Liver (tissue), 9 donors: ENCODE results near the gene GRIFIN. TPM values are rescaled to one million over a fixed set of nuclear protein-coding genes. Genes with fewer than 3 reads are reported as not detected.

Experiments
- DNase-seq: peaks from one replicate; pipeline ENCODE4 v3.0.0-alpha.2; 2017; ENCODE audit warnings: low spot score
- H3K27ac ChIP-seq, 2 donors: one replicate each; pipeline ENCODE4 v1.7.0; 2013; ENCODE audit warnings: inconsistent platforms in 2 of 2, low read length in 2 of 2, control low read depth in 1 of 2, low read depth in 1 of 2, mild to moderate bottlenecking in 1 of 2
- H3K27me3 ChIP-seq, 4 donors: one replicate each; pipeline versions ENCODE4 v1.6.1 to v1.7.0; 2013; ENCODE audit warnings: low read length in 3 of 4, inconsistent platforms in 1 of 4, mild to moderate bottlenecking in 1 of 4, moderate library complexity in 1 of 4; ENCODE audit not compliant: control insufficient read depth in 4 of 4, insufficient read depth in 4 of 4
- H3K36me3 ChIP-seq, 4 donors: one replicate each; pipeline versions ENCODE4 v1.6.1 to v1.7.0; 2013; ENCODE audit warnings: low read length in 3 of 4, mild to moderate bottlenecking in 3 of 4, low read depth in 1 of 4, moderate library complexity in 1 of 4; ENCODE audit not compliant: control insufficient read depth in 4 of 4, insufficient read depth in 3 of 4
- H3K4me1 ChIP-seq, 4 donors: one replicate each; pipeline versions ENCODE4 v1.6.1 to v1.7.0; 2013; ENCODE audit warnings: low read length in 3 of 4, mild to moderate bottlenecking in 3 of 4, moderate library complexity in 1 of 4; ENCODE audit not compliant: control insufficient read depth in 4 of 4, insufficient read depth in 4 of 4
- H3K4me3 ChIP-seq, 3 donors: one replicate each; pipeline versions ENCODE4 v1.6.1 to v1.7.0; 2013; ENCODE audit warnings: low read length in 3 of 3, control low read depth in 1 of 3, low read depth in 1 of 3, mild to moderate bottlenecking in 1 of 3
- H3K9ac ChIP-seq, 2 donors: one replicate each; pipeline ENCODE4 v1.7.0; 2013; ENCODE audit warnings: low read length in 2 of 2, mild to moderate bottlenecking in 2 of 2, moderate library complexity in 2 of 2, control low read depth in 1 of 2, low read depth in 1 of 2
- H3K9me3 ChIP-seq, 4 donors: one replicate each; pipeline versions ENCODE4 v1.6.1 to v1.7.0; 2013; ENCODE audit warnings: low read length in 3 of 4; ENCODE audit not compliant: control insufficient read depth in 4 of 4
- EGR1 ChIP-seq, 2 donors: IDR thresholded peaks; 2 replicates each; pipeline ENCODE4 v1.6.1; 2016 to 2018; ENCODE audit warnings: antibody characterized with exemption in 2 of 2, low read depth in 2 of 2
- GABPA ChIP-seq, 2 donors: IDR thresholded peaks in 1 of 2; conservative IDR thresholded peaks in 1 of 2; 2 replicates each; pipeline ENCODE4 v1.6.1; 2016; ENCODE audit warnings: antibody characterized with exemption in 2 of 2, mild to moderate bottlenecking in 1 of 2, moderate library complexity in 1 of 2
- HNF4G ChIP-seq: IDR thresholded peaks from 2 replicates; pipeline ENCODE4 v1.6.1; 2016; ENCODE audit warnings: antibody characterized with exemption
- JUND ChIP-seq, 2 donors: IDR thresholded peaks; 2 replicates each; pipeline ENCODE4 v1.6.1; 2016; ENCODE audit warnings: antibody characterized with exemption in 2 of 2
- NR2F2 ChIP-seq: IDR thresholded peaks from 2 replicates; pipeline ENCODE4 v1.6.1; 2016; ENCODE audit warnings: antibody characterized with exemption
- RAD21 ChIP-seq, 2 donors: IDR thresholded peaks; 2 replicates each; pipeline ENCODE4 v1.6.1; 2016; ENCODE audit warnings: antibody characterized with exemption in 2 of 2, mild to moderate bottlenecking in 2 of 2
- RXRA ChIP-seq, 2 donors: IDR thresholded peaks; 2 replicates each; pipeline ENCODE4 v1.6.1; 2017 to 2018; ENCODE audit warnings: antibody characterized with exemption in 2 of 2, mild to moderate bottlenecking in 1 of 2
- WGBS: extraction: QIAGEN DNeasy Blood & Tissue Kit; methylation state at CpG from one replicate; pipeline ENCODE4 v1.1.7; 2013; 5-methylcytosine and 5-hydroxymethylcytosine counted together
- polyA plus RNA-seq, 2 donors: library from polyadenylated mRNA; stranded (reverse) in 1 of 2; unstranded in 1 of 2; fragments of 200-250 nt in 1 of 2; fragments of >200 nt in 1 of 2; fragmentation: Nextera tagmentation in 1 of 2; extraction: Ambion mirVana in 1 of 2; gene quantifications; one replicate each; pipeline versions ENCODE4 v1.2.1 to v1.2.3, GENCODE V29; 2013 to 2015
- total RNA-seq, 2 donors: library from RNA; depleted of rRNA; stranded (reverse); fragments of >200 nt; gene quantifications; one replicate each; pipeline ENCODE4 v1.2.3, GENCODE V29; 2014
- TF ChIP-seq, protein P1 (sequence below): fragments of 150-350 bp; IDR thresholded peaks from 2 replicates; pipeline ENCODE4 v1.5.1; 2017; ENCODE audit warnings: improper control_type of control experiment, low read depth, low read length; ENCODE audit not compliant: missing input control
- TF ChIP-seq, protein P2 (sequence below): IDR thresholded peaks from 2 replicates; pipeline ENCODE4 v1.6.1; 2016; ENCODE audit warnings: antibody characterized with exemption
- TF ChIP-seq, protein P3 (sequence below): IDR thresholded peaks from 2 replicates; pipeline ENCODE4 v1.6.1; 2016; ENCODE audit warnings: antibody characterized with exemption
- TF ChIP-seq, protein P4 (sequence below): IDR thresholded peaks from 2 replicates; pipeline ENCODE4 v1.6.1; 2016; ENCODE audit warnings: antibody characterized with exemption
- donor health status: healthy.
- donor health status: healthy.
- donor health status: healthy.
- donor health status: healthy.
- donor health status: healthy.

The GRIFIN gene
- total and polyA plus RNA-seq, 4 donors, result not detected

DNA sequence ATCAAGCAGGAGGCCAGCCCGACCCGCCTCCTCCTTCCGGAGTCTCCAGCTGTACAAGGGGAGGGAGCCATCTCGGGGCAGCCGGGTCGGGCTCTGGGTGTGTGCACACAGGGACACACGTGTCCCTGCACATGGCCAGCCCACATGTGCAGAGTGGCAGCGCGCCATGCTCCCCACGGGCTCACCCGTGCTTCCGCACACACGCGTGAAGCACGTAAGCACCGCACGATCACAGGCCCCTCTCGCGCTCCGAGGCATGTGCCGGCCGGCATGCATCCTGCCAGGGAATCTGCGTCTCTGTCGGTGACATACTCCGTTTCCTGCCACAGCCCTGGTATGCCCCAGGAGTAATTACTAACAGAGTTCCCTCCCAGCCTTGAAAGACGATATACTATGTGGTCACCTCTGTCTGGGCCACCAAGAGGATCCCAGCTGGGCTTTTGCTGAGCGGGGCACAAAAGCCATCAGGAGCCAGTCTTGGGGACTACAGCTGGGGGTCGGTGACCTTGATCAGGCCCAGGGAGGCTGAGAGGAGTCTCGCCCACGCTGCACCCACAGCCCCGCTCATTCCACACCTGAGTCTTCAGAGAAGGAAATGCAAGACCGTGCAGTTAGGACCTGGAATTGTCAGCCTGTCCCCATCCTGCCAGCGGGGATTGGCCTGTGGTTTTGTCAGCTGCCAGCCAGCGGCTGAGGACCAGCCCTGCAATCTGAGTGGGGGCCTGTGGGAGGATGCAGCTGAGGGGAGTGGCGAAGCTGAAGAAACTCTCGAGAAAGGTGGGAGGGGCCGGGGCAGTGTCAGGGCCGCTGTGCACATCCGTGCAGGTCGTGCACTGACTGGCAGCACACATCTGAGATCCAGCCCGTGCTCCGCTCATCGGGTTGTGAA is 32.4 kb upstream of the GRIFIN start:
- peaks cover 0 to 11% (median 3%) of the 10 kb centered on the region in 4 donors for H3K4me1 ChIP-seq
- H3K9ac ChIP-seq, result no peak overlapping the region
- H3K27me3 ChIP-seq, result no peaks in the 10 kb centered on the region
- DNase-seq, result no peak
- H3K9me3 ChIP-seq, result no peaks in the 10 kb centered on the region
- TF ChIP-seq RXRA (IDR thresholded peaks at IDR 0.05) (peak in 1 of 2 donors; percentile 37), JUND (IDR thresholded peaks at IDR 0.05) (no peak), RAD21 (IDR thresholded peaks at IDR 0.05) (no peak), EGR1 (IDR thresholded peaks at IDR 0.05; ENCODE audit: low read depth in 2 of 2) (no peak), HNF4G (no peak), NR2F2 (peak; percentile 21)
- TF ChIP-seq, protein P1, sequence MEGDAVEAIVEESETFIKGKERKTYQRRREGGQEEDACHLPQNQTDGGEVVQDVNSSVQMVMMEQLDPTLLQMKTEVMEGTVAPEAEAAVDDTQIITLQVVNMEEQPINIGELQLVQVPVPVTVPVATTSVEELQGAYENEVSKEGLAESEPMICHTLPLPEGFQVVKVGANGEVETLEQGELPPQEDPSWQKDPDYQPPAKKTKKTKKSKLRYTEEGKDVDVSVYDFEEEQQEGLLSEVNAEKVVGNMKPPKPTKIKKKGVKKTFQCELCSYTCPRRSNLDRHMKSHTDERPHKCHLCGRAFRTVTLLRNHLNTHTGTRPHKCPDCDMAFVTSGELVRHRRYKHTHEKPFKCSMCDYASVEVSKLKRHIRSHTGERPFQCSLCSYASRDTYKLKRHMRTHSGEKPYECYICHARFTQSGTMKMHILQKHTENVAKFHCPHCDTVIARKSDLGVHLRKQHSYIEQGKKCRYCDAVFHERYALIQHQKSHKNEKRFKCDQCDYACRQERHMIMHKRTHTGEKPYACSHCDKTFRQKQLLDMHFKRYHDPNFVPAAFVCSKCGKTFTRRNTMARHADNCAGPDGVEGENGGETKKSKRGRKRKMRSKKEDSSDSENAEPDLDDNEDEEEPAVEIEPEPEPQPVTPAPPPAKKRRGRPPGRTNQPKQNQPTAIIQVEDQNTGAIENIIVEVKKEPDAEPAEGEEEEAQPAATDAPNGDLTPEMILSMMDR, result no peak
- TF ChIP-seq, protein P2, sequence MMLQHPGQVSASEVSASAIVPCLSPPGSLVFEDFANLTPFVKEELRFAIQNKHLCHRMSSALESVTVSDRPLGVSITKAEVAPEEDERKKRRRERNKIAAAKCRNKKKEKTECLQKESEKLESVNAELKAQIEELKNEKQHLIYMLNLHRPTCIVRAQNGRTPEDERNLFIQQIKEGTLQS, result no peak
- H3K4me3 ChIP-seq, result no peak overlapping the region
- H3K36me3 ChIP-seq, result no peaks in the 10 kb centered on the region
- H3K27ac ChIP-seq, result peak overlapping the region; percentile 15 to 40
- WGBS, result 63% methylated on average over 43 of the region's 43 CpGs

DNA sequence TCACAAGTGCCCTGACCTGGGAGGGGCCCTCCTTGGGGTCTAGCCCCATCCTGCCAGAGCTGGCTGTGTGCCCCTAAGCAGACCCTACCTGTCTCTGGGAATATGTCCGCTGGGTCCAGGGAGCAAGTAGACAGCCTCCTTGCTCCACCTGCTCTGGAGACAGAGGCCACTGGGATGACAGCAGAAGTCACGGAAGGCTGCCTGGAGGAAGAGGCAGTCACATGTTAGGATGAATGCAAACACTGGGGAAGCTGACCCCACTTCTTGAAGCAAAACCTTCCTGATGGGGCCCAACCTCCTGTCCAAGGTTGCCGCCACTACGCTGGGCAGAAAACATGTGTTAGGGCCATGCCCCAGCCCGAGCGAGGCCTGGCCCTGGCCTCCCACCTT is 31.7 kb upstream of the GRIFIN start:
- TF ChIP-seq, protein P2, result no peak
- TF ChIP-seq RAD21 (IDR thresholded peaks at IDR 0.05) (no peak), JUND (IDR thresholded peaks at IDR 0.05) (no peak), GABPA (IDR thresholded peaks at IDR 0.05 in 1 of 2, conservative IDR thresholded peaks at IDR 0.05 in 1 of 2) (no peak)
- TF ChIP-seq, protein P3, sequence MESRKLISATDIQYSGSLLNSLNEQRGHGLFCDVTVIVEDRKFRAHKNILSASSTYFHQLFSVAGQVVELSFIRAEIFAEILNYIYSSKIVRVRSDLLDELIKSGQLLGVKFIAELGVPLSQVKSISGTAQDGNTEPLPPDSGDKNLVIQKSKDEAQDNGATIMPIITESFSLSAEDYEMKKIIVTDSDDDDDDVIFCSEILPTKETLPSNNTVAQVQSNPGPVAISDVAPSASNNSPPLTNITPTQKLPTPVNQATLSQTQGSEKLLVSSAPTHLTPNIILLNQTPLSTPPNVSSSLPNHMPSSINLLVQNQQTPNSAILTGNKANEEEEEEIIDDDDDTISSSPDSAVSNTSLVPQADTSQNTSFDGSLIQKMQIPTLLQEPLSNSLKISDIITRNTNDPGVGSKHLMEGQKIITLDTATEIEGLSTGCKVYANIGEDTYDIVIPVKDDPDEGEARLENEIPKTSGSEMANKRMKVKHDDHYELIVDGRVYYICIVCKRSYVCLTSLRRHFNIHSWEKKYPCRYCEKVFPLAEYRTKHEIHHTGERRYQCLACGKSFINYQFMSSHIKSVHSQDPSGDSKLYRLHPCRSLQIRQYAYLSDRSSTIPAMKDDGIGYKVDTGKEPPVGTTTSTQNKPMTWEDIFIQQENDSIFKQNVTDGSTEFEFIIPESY, result no peak
- TF ChIP-seq, protein P4, sequence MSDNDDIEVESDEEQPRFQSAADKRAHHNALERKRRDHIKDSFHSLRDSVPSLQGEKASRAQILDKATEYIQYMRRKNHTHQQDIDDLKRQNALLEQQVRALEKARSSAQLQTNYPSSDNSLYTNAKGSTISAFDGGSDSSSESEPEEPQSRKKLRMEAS, result no peak
- Histone ChIP-seq H3K4me1 (peaks cover 0 to 11% (median 3%) of the 10 kb centered on the region in 4 donors), H3K27me3 (no peaks in the 10 kb centered on the region), H3K9ac (no peak overlapping the region), H3K9me3 (no peaks in the 10 kb centered on the region), H3K27ac (peak overlapping the region in 1 of 2 donors; percentile 40), H3K4me3 (no peak overlapping the region), H3K36me3 (no peaks in the 10 kb centered on the region)
- WGBS, result 85% methylated on average over 6 of the region's 6 CpGs
- DNase-seq, result no peak
